WERI-Rb-1 (cell line): Measurements from ENCODE around the gene CD3D.

ENCODE experiments used
- DNase-seq: peaks from one replicate; pipeline ENCODE4 v3.0.0-alpha.2; 2020
- H3K27ac ChIP-seq: fragments of 250-450 bp; sonication (Bioruptor Pico); 2 replicates; pipeline ENCODE4 v1.5.1; 2020; ENCODE audit warnings: mild to moderate bottlenecking, moderate library complexity
- H3K27me3 ChIP-seq: fragments of 250-450 bp; sonication (Bioruptor Pico); 2 replicates; pipeline ENCODE4 v1.5.1; 2021; ENCODE audit warnings: mild to moderate bottlenecking, low read depth, moderate library complexity; ENCODE audit not compliant: insufficient read depth, severe bottlenecking
- H3K36me3 ChIP-seq: fragments of 250-450 bp; sonication (Bioruptor Pico); 2 replicates; pipeline ENCODE4 v1.5.1; 2020; ENCODE audit warnings: mild to moderate bottlenecking, moderate library complexity
- H3K4me3 ChIP-seq: 2 replicates; pipeline ENCODE4 v1.5.1; 2011; ENCODE audit warnings: low read depth, mild to moderate bottlenecking, control low read depth, low read length
- H3K9me3 ChIP-seq: fragments of 250-450 bp; sonication (Bioruptor Pico); 2 replicates; pipeline ENCODE4 v1.5.1; 2021; ENCODE audit warnings: mild to moderate bottlenecking, moderate library complexity; ENCODE audit not compliant: severe bottlenecking
- CTCF ChIP-seq: IDR thresholded peaks from 2 replicates; pipeline ENCODE4 v1.5.1; 2011; ENCODE audit warnings: low read depth, mild to moderate bottlenecking, control low read depth, inconsistent platforms, low read length

Gene CD3D

DNA sequence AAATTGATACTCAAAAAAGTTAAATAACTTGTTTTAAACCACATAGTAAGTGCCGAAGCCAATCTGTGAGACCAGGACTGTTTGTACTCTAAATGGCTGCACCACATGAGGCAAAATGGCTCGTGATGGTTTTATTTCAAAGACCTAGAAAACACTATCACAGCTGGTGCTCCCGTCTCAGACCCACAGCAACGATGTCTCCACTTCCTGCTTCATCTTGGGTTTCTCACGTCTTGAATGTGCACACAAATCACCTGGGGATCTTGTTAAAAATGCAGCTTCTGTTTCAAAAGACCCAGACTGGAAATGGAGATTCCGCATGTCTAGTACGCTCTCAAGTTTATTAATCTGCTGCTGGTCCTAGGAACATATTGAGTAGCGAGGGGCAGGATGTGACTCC, 36.8 kb downstream of the CD3D start:
- no peaks in the 10 kb centered on the region for H3K36me3 ChIP-seq

DNA sequence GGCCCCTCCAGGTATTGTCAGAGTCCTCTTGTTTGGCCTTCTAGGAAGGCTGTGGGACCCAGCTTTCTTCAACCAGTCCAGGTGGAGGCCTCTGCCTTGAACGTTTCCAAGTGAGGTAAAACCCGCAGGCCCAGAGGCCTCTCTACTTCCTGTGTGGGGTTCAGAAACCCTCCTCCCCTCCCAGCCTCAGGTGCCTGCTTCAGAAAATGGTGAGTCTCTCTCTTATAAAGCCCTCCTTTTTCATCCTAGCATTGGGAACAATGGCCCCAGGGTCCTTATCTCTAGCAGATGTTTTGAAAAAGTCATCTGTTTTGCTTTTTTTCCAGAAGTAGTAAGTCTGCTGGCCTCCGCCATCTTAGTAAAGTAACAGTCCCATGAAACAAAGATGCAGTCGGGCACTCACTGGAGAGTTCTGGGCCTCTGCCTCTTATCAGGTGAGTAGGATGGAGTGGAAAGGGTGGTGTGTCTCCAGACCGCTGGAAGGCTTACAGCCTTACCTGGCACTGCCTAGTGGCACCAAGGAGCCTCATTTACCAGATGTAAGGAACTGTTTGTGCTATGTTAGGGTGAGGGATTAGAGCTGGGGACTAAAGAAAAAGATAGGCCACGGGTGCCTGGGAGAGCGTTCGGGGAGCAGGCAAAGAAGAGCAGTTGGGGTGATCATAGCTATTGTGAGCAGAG, 37.8 kb downstream of the CD3D start, which contains the start of gene CD3E:
CD3E (plus strand) TSS at position 163 of the 681 bp plus-strand sequence; CDS start at position 386, 223 bp downstream.
- no peak within 1 kb of the TSS for H3K4me3 ChIP-seq
- no peak for DNase-seq
- H3K27me3 ChIP-seq, result no peaks in the 10 kb centered on the region
- no peaks in the 10 kb centered on the region for H3K9me3 ChIP-seq
- no peaks in the 10 kb centered on the region for H3K36me3 ChIP-seq
- no peak for TF ChIP-seq CTCF
- no peak within 1 kb of the TSS for H3K27ac ChIP-seq

More for the DNA sequence above, 36.8 kb downstream of the CD3D start:
- no peak for TF ChIP-seq CTCF
- no peaks in the 10 kb centered on the region for H3K27me3 ChIP-seq
- no peak overlapping the region for H3K4me3 ChIP-seq
- no peak for DNase-seq
- no peak overlapping the region for H3K27ac ChIP-seq
- H3K9me3 ChIP-seq, result no peaks in the 10 kb centered on the region

DNA sequence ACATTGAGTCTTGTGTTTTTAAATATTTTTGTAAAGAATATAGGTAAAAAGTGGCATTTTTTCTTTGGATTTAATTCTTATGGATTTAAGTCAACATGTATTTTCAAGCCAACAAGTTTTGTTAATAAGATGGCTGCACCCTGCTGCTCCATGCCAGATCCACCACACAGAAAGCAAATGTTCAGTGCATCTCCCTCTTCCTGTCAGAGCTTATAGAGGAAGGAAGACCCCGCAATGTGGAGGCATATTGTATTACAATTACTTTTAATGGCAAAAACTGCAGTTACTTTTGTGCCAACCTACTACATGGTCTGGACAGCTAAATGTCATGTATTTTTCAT, 38.3 kb downstream of the CD3D start:
- H3K4me3 ChIP-seq, result no peak overlapping the region
- TF ChIP-seq CTCF, result no peak
- DNase-seq, result no peak
- H3K36me3 ChIP-seq, result no peaks in the 10 kb centered on the region
- no peaks in the 10 kb centered on the region for H3K27me3 ChIP-seq
- no peaks in the 10 kb centered on the region for H3K9me3 ChIP-seq
- H3K27ac ChIP-seq, result no peak overlapping the region

DNA sequence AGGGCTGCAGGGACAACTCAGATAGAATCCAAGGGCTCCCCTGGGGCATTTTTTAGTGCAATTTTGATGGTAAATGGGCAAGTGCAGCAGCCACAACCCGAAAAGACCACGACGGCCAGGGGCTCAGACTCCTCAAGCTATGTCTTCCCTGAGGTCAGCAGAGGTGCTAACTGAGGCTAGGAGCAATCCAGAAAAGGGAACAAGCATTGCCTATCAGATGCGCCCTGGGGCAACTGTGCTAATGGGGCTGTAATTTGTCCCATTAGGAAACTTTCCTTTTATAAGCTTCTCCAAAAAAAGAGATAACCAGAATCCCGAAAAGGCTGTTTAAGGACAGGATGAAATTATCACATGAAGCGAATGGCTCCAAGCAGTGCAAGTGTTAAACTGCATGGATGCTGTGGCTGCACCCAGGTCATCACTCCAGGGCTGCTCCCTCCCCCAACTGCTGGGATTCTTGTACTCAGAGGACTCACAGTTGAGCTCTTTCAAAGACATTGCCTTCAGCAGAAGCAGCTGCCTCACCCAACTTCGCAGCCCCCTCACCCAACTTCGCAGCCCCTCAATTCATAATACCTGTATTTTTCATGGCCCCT, 40.8 kb downstream of the CD3D start:
- Histone ChIP-seq H3K4me3 (no peak overlapping the region), H3K27ac (no peak overlapping the region), H3K9me3 (no peaks in the 10 kb centered on the region), H3K27me3 (no peaks in the 10 kb centered on the region), H3K36me3 (no peaks in the 10 kb centered on the region)
- no peak for TF ChIP-seq CTCF
- DNase-seq, result no peak

DNA sequence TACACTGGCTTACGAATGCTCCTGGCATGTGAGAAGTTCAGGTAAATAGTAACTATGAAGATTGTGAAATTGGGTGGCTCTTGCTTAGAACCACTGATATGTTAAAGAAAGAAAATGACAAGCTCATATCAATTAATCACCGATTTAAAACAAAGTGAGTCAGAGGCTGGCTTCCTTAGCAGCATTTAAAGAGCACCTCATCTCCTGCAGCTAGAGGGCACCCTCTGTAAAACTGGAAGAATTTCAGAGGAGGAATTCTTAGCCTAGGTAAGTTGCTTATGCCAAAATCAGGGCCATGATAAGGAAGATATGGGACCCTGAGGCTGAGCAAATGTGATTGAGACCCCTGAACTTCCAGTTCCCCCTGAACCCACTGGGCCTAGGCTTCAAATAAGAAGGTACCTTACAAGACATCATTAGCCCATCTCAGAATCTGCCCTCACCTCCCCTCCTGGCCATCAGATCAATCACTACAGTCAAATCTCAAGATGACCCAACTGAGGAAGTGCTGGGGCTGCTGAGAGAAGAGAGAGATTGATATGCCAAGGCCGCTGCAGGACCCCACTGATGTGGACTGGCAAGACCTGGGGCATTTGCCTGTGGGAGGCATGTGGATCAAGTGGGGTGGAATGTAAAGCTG, 46.6 kb downstream of the CD3D start:
- peak; percentile 28 for DNase-seq
- TF ChIP-seq CTCF, result peak; percentile 62
- no peaks in the 10 kb centered on the region for H3K9me3 ChIP-seq
- no peak overlapping the region for H3K27ac ChIP-seq
- no peak overlapping the region for H3K4me3 ChIP-seq
- H3K27me3 ChIP-seq, result no peaks in the 10 kb centered on the region
- H3K36me3 ChIP-seq, result no peaks in the 10 kb centered on the region
